Activated CD4-positive, alpha-beta T cell treated with anti-CD3 and anti-CD28 coated beads, Interleukin-2, amount 10 ng/mL, durations not matched to agents 24 days and 14 days (primary cell): ENCODE measurements around the gene PALD1. TPM values are rescaled to one million over a fixed set of nuclear protein-coding genes. Genes with fewer than 3 reads are reported as not detected.

Source experiments
- DNase-seq: peaks from one replicate; pipeline ENCODE4 v3.0.0; 2022
- H3K27ac Mint-ChIP-seq: one replicate; pipeline ENCODE4 v1.8.0; 2022; ENCODE audit warnings: mild to moderate bottlenecking, mixed read lengths
- H3K27me3 Mint-ChIP-seq: one replicate; pipeline ENCODE4 v1.8.0; 2022; ENCODE audit warnings: mixed read lengths
- H3K36me3 Mint-ChIP-seq: one replicate; pipeline ENCODE4 v1.8.0; 2022; ENCODE audit warnings: low read depth, mild to moderate bottlenecking, mixed read lengths
- H3K4me1 Mint-ChIP-seq: one replicate; pipeline ENCODE4 v1.8.0; 2021; ENCODE audit warnings: mixed read lengths
- H3K4me3 Mint-ChIP-seq: one replicate; pipeline ENCODE4 v1.8.0; 2022; ENCODE audit warnings: mild to moderate bottlenecking, moderate library complexity, mixed read lengths
- H3K9me3 Mint-ChIP-seq: one replicate; pipeline ENCODE4 v1.8.0; 2021; ENCODE audit warnings: mixed read lengths
- intact Hi-C: fragments of 100-400 bp; cut with micrococcal nuclease; formaldehyde crosslinking; loops from one replicate; pipeline ENCODE4 v1.15.1; 2023
- total RNA-seq: library from RNA; stranded (reverse); gene quantifications from 2 replicates; pipeline ENCODE4 v1.2.3, GENCODE V29; 2022

PALD1 gene
- total RNA-seq, 1 donor from 2014 or later = 1.9 TPM

- Mint-ChIP-seq H3K9me3 (peaks cover 3% of the 10 kb centered on the region), H3K27me3 (peaks cover 3% of the 10 kb centered on the region), H3K27ac (no peak overlapping the region), H3K4me1 (peaks cover 41% of the 10 kb centered on the region), H3K4me3 (no peak overlapping the region), H3K36me3 (peaks cover 2% of the 10 kb centered on the region)
- intact Hi-C loops = no loop called here
- no peak for DNase-seq
Measured at GRCh38 chr10:70582793-70583668, 104.5 kb downstream of the PALD1 start.

GRCh38 chr10:70583669-70584037, 105.1 kb downstream of the PALD1 start:
- Mint-ChIP-seq H3K4me1 (peaks cover 36% of the 10 kb centered on the region), H3K27ac (no peak overlapping the region), H3K27me3 (peaks cover 3% of the 10 kb centered on the region), H3K9me3 (peaks cover 3% of the 10 kb centered on the region), H3K4me3 (no peak overlapping the region), H3K36me3 (peaks cover 2% of the 10 kb centered on the region)
- no peak for DNase-seq
- intact Hi-C loops = no loop called here

GRCh38 chr10:70584366-70584765, 105.8 kb downstream of the PALD1 start:
- Mint-ChIP-seq H3K9me3 (peaks cover 3% of the 10 kb centered on the region), H3K36me3 (peaks cover 2% of the 10 kb centered on the region), H3K4me3 (no peak overlapping the region), H3K27me3 (peaks cover 8% of the 10 kb centered on the region), H3K4me1 (peaks cover 30% of the 10 kb centered on the region), H3K27ac (no peak overlapping the region)
- intact Hi-C loops = no loop called here
- no peak for DNase-seq

- Mint-ChIP-seq H3K36me3 (no peaks in the 10 kb centered on the region), H3K4me1 (peaks cover 23% of the 10 kb centered on the region), H3K9me3 (no peaks in the 10 kb centered on the region), H3K27ac (no peak overlapping the region), H3K4me3 (no peak overlapping the region), H3K27me3 (peaks cover 8% of the 10 kb centered on the region)
- DNase-seq = no peak
- intact Hi-C loops = no loop called here
Measured at GRCh38 chr10:70584909-70585544, 106.5 kb downstream of the PALD1 start.

GRCh38 chr10:70585578-70586169, 107.1 kb downstream of the PALD1 start:
- Mint-ChIP-seq H3K36me3 (no peaks in the 10 kb centered on the region), H3K27ac (no peak overlapping the region), H3K9me3 (no peaks in the 10 kb centered on the region), H3K4me1 (peaks cover 22% of the 10 kb centered on the region), H3K4me3 (no peak overlapping the region), H3K27me3 (peaks cover 8% of the 10 kb centered on the region)
- DNase-seq = no peak
- intact Hi-C loops = no loop called here

- no peaks in the 10 kb centered on the region for H3K36me3 Mint-ChIP-seq
- H3K27ac Mint-ChIP-seq = peak overlapping the region; percentile 85
- no peak overlapping the region for H3K4me3 Mint-ChIP-seq
- no peak for DNase-seq
- intact Hi-C loops = no loop called here
- no peaks in the 10 kb centered on the region for H3K9me3 Mint-ChIP-seq
- peaks cover 10% of the 10 kb centered on the region for H3K27me3 Mint-ChIP-seq
- peaks cover 25% of the 10 kb centered on the region for H3K4me1 Mint-ChIP-seq
Measured at GRCh38 chr10:70586348-70586930, 107.9 kb downstream of the PALD1 start.

- Mint-ChIP-seq H3K4me1 (peaks cover 29% of the 10 kb centered on the region), H3K4me3 (no peak overlapping the region), H3K36me3 (no peaks in the 10 kb centered on the region), H3K27me3 (peaks cover 10% of the 10 kb centered on the region), H3K9me3 (no peaks in the 10 kb centered on the region), H3K27ac (peak overlapping the region; percentile 85)
- DNase-seq = no peak
- intact Hi-C loops = loop anchor here (1.0 kb wide), 1 partner anchor 8 kb away; no protein-coding TSS in a partner anchor
Measured at GRCh38 chr10:70587045-70587658, 108.6 kb downstream of the PALD1 start.

- peaks cover 2% of the 10 kb centered on the region for H3K36me3 Mint-ChIP-seq
- peak overlapping the region; percentile 4 for H3K27ac Mint-ChIP-seq
- H3K4me1 Mint-ChIP-seq = peaks cover 38% of the 10 kb centered on the region
- DNase-seq = no peak
- intact Hi-C loops = loop anchor here (2.0 kb wide), 1 partner anchor 15 kb away; the partner anchor contains the start of gene PRF1
- H3K27me3 Mint-ChIP-seq = peaks cover 8% of the 10 kb centered on the region
- no peaks in the 10 kb centered on the region for H3K9me3 Mint-ChIP-seq
- H3K4me3 Mint-ChIP-seq = no peak overlapping the region
Measured at GRCh38 chr10:70588255-70588654, 109.7 kb downstream of the PALD1 start.

GRCh38 chr10:70588859-70589570, 110.4 kb downstream of the PALD1 start:
- Mint-ChIP-seq H3K4me1 (peaks cover 40% of the 10 kb centered on the region), H3K27ac (no peak overlapping the region), H3K27me3 (peaks cover 6% of the 10 kb centered on the region), H3K9me3 (no peaks in the 10 kb centered on the region), H3K4me3 (no peak overlapping the region), H3K36me3 (peaks cover 2% of the 10 kb centered on the region)
- intact Hi-C loops = loop anchor here (2.0 kb wide), 1 partner anchor 14 kb away; the partner anchor contains the start of gene PRF1
- no peak for DNase-seq

- Mint-ChIP-seq H3K27ac (no peak overlapping the region), H3K9me3 (no peaks in the 10 kb centered on the region), H3K4me1 (peaks cover 44% of the 10 kb centered on the region), H3K27me3 (peaks cover 6% of the 10 kb centered on the region), H3K4me3 (no peak overlapping the region), H3K36me3 (peaks cover 2% of the 10 kb centered on the region)
- no peak for DNase-seq
- intact Hi-C loops = loop anchor here (2.0 kb wide), 1 partner anchor 13 kb away; the partner anchor contains the start of gene PRF1
Measured at GRCh38 chr10:70589762-70590654, 111.4 kb downstream of the PALD1 start.

GRCh38 chr10:70590655-70591416, 112.3 kb downstream of the PALD1 start:
- Mint-ChIP-seq H3K27me3 (peaks cover 6% of the 10 kb centered on the region), H3K4me1 (peaks cover 45% of the 10 kb centered on the region), H3K9me3 (no peaks in the 10 kb centered on the region), H3K36me3 (peaks cover 6% of the 10 kb centered on the region), H3K27ac (no peak overlapping the region), H3K4me3 (no peak overlapping the region)
- DNase-seq = no peak
- intact Hi-C loops = no loop called here
